Glomerular endothelial cell (primary cell): ENCODE measurements around the gene ANKRD23. TPM values are rescaled to one million over a fixed set of nuclear protein-coding genes. Genes with fewer than 3 reads are reported as not detected.
"Not testable (repeated sequence)": the region's sequence is repeated elsewhere in the genome, so short reads cannot be mapped to it uniquely, and the experiment has no call there.

ENCODE experiments used
- DNase-seq: peaks from one replicate; pipeline ENCODE4 v3.0.0-alpha.2; 2011; ENCODE audit warnings: low read depth, low spot score; ENCODE audit errors: extremely low read depth
- total RNA-seq: library from RNA; depleted of rRNA; stranded (reverse); fragments of >200 nt; gene quantifications from 2 replicates; pipeline ENCODE4 v1.2.3, GENCODE V29; 2015

Gene ANKRD23
- total RNA-seq, 1 donor from 2014 or later = 1.6 TPM

DNA sequence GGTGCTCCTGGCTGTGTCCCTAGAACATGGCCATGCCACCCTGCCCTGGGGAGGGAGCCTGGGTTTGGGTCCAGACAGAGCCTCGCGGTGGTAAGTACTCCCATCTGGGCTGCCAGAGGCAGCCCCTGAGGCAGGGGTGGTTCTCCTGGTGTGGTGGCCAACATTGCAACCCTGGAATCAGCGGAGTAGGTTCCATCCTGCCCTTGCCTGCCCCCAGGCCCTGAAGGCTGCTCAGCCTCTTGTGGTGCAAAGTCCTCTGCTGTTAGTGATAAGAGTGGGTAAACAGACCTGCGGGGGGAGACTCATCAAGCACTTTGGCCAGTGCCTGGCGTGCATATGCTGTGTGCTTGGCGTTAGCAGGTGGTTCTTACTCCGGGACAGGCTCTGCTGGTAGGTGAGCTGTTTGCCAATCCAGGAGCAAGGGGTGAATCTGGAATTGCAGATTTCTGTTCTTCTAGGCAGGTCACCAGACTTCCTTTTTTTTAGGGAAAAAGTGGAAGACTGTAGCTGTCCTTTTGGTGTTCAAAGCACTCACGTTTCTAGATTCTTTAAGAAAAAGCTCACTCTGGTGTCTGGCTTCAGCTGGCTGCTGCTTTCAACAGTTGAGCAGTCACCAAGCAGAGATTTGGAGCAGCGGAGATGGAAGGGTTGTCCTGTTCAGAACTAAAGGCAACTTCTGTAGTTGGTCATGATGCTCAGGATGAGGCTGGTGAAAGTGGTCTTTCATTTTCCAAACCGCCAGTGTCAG lies 24.5 kb downstream of the ANKRD23 start:
- no peak for DNase-seq

DNA sequence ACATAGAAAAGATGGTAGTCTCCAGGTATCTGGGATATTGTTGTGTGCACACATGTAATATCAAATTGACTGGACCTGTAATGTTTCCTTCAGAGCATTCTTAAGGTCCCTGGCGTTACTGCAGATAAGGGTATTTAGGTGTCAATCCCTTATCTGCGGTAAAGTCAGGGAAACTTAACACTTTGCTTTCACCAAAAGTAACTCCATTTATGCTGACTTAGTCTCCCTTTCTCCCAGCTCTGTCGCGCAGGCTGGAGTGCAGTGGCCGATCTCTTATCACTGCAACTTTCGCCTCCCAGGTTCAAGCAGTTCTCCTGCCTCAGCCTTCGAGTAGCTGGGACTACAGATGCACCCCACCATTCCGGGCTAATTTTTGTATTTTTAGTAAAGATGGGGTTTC lies 25.9 kb downstream of the ANKRD23 start:
- no peak for DNase-seq

DNA sequence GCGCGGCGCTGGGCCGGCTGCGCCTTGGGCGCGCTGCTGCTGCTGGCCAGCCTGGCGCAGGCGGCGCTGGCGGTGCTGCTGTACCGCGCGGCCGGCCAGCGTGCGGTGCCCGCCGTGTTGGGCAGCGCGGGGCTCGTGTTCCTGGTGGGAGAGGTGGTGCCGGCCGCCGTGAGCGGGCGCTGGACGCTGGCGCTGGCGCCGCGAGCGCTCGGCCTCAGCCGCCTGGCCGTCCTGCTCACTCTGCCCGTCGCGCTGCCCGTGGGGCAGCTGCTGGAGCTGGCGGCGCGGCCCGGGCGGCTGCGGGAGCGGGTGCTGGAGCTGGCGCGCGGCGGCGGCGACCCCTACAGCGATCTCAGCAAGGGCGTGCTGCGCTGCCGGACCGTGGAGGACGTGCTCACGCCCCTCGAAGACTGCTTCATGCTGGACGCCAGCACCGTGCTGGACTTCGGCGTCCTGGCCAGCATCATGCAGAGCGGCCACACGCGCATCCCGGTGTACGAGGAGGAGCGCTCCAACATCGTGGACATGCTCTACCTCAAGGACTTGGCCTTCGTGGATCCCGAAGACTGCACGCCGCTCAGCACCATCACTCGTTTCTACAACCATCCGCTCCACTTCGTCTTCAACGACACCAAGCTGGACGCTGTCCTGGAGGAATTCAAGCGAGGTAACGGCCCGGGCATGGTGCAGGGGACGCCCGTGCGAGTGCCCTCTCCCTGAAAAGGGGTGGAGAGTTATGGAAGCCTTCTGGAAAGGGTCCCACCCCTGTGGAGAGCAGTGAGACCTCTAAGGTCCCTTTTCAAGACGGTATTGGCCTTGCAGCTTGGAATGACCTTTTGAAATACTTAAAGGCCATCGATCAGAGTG lies 26.8 kb downstream of the ANKRD23 start:
- no peak for DNase-seq

DNA sequence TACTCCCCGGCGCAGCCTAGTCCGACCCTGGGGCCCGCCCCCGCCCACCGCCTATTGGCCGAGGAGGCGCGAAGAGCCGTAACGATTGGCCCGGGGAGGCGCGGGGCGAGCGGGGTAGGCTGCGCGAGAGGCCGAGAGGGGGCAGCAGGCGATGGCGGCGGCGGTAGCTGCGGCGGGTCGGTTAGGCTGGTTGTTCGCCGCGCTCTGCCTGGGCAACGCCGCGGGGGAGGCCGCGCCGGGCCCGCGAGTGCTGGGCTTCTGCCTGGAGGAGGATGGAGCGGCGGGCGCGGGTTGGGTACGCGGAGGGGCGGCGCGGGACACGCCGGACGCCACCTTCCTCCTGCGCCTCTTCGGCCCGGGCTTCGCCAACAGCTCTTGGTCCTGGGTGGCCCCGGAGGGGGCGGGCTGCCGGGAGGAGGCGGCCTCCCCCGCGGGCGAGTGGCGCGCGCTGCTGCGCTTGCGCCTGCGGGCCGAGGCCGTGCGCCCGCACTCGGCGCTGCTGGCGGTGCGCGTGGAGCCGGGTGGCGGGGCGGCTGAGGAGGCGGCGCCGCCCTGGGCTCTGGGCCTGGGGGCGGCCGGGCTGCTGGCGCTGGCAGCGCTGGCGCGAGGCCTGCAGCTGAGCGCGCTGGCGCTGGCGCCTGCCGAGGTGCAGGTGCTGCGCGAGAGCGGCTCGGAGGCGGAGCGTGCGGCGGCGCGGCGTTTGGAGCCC lies 27.5 kb downstream of the ANKRD23 start, which contains the start of gene CNNM3:
Gene CNNM3 (plus strand): TSS at position 142 of the 709 bp plus-strand sequence. CDS start 10 bp downstream, at position 152.
- DNase-seq = no peak

DNA sequence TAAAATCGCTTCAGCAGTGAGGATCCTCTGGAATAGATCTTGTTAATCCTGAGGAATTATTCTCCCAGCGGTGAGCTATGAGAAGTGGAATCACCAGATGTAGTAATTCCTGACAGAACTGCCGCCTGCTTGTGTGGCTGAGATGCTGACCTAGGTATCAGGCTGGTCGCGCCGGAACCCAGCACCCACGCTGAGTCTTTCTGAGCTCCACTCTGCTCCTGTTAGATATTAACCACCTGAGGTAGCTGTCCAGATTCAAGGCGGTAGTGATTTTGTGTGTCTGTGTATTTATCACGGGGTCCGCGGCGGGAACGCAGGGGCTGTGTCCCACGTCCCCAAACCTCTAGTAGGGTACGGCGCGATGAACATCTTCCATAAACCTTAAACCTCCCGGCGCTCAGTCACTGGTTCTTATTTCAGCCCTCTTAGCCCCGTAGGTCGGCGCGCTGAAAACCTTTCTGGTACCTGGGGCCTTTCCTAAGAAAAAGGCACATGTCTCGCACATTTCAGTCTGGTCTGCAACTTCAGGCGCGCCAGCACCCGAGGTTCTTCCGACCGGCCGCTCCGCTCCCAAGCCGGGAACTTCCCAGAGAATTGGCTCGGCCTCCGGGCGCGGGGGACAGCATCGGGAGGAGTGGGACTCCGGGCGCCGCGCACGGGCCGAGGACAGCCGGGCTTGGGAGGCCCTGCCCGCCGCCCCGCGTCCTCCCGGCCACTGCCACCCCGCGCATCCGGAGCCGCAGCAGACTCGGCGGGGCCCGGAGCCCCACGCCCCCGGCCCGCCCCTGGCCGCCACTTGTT lies 28.3 kb downstream of the ANKRD23 start:
- DNase-seq = no peak

DNA sequence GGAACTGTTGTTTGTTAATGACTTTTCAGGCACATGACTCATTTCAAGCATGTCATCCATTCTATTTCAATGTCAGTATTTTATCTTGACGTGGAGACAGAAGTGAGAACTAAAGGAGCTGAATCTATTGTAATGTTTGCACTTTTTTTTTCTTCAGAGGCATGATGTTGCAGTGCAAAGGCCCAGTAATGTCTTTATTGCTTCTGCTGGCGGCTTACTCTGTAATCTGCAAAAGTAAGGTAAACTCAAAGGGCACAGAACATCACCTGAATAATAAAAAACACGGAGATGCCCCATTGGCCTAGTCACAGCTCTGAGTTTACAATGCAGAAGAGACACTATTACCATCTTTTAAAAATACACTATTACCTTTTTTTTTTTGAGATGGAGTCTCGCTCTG lies 30.2 kb downstream of the ANKRD23 start:
- no peak for DNase-seq

DNA sequence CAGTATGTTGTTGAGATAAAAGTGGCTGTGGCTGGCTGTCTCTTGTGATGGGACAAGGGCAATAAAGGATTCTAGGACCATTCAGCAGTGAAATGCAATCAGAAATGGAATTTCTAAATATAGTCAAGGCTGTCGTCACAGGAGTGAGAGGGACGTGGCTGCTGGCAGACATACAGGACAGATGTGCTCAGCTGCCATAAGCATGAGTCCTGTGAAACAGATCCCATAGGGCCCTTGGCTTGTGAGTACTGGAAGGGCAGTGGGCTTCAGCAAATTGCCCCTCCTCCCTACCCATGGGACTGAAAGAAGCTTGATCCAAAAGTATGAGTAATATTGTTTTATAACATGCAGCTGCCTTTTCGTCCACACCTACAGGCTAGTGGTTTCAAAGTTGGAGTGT lies 31.9 kb downstream of the ANKRD23 start:
- DNase-seq = no peak

- no peak for DNase-seq
Observed at GRCh38 chr2:96810783-96811192, 33.0 kb downstream of the ANKRD23 start.

DNA sequence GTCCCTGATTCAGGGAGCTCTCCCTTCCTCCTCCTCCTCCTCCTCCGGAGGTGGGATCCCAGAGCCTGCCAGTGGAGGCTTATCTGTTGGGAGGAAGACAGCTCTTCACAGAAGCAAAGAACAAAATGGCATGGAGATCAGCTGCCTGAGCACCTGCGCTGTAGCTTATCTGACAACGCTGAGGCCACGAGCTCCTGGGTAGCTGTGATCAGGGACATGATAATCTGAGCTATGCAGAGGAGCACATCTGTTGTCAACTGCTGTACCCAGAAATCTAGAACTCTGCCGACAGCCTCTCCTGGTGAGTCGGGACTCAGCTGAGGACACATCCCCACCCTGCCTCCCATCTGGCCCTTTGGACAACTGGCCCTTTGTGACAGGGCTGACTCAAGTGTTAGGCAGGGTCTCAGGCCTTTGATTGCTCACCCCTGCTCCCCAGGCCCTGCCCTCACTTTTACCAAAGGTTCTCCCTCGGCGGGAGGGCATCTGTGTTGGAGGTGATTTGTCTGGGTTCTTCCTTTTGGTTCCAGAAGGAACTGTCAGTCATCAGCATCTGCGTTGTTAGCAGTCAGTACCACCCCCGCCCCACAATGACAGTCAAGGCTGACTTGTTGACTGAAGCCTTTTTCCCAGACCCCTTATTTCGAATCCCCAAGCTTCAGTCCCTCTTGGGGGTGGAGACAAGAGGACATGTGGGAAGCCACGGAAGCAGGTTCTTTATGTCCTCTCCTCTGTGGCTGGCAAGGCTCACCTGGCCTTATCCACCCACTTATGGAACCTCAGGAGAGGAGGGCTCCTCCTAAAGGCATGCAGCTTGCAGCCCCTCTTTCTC lies 33.7 kb downstream of the ANKRD23 start:
- DNase-seq = no peak

GRCh38 chr2:96809216-96809882 lies 34.5 kb downstream of the ANKRD23 start:
- DNase-seq = no peak

DNA sequence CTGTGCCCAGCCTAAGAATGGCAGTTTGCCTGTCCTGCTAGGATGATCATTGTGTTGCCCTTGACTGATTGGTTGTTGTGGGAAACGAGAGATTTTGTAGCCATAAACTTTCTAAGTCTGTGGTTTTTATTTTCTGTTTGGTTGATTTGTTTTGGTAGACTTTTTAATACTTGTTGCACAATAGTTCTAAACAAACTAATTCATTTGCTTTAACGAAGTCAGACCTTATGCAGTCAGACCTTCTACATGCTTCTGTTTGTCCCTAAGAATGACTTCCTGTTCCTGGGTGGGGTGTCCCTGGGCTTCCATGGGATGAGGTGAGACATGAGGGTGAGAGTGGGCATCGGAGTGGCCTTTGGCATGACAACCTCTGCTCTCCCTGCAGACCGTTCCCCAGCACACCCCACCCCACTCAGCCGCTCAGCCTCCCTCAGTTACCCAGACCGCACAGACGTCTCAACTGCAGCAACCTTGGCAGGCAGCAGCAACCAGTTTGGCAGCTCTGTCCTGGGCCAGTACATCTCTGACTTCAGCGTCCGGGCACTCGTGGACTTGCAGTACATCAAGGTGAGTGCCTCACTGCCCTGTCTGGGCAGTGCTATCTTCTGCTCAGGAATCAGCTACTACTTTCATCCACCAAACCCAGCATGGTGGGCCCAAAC lies 35.5 kb downstream of the ANKRD23 start:
- no peak for DNase-seq

- no peak for DNase-seq
Observed at GRCh38 chr2:96807127-96807471, 36.7 kb downstream of the ANKRD23 start.

DNA sequence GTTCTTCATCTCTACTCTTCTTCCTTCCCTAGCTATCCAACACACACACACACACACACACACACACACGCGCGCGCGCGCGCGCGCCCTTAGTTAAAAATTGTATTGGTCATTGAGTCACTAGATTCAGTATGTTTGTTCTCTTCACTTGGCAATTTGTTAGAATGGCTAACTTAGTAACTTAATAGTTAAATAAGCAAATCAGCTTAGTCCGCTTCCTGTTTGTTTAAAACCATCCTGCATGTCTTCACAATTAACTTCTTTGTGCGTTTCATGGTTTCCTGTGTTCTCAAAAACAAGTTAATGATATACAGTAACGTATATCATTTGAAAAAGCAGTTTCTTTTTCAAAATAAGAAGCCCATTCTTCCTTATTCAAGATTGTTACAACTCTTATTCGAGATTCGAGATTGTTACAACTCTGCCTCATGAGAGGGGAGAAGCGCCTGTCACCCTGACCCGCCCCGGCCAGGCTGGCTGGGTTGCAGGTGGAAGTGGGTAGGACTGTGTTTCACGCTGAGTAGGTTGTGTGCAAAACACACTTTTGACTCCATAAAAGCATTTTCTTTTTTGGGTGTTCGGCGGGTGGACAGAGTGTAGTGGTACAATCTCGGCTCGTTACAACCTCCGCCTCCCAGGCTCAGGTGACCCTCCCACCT lies 37.2 kb downstream of the ANKRD23 start:
- DNase-seq = no peak

DNA sequence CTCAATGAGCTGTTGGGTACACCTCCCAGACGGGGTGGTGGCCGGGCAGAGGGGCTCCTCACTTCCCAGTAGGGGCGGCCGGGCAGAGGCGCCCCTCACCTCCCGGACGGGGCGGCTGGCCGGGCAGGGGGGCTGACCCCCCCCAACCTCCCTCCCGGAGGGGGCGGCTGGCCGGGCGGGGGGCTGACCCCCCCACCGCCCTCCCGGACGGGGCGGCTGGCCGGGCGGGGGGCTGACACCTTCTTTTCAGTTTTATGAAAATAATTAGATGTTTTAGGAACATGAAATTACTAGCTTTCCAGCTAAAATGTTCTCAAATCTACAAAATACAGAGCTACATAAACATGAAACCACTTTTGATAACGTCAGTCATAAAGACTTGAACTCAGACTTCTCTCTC lies 37.9 kb downstream of the ANKRD23 start:
- DNase-seq = not testable (repeated sequence)

GRCh38 chr2:96804986-96805385 lies 38.8 kb downstream of the ANKRD23 start:
- DNase-seq = no peak

DNA sequence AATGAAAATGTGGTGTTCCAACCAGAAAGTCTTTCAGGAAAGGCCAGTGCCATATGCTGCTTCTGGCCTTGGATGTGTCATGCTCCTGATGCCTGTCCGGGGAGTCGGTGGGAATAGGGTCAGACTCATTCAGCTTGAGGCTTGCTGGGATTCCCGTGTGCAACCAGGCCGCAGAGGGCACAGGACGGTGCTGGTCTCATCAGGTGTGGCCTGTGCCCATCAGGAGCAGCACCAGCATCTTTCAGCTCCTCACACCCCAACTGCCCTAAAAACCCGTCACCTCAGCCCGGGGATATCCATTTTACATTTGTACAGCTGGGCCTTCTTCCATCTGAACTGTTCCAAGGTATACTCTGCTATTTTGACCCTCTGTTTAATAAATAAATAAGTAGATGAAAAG lies 41.1 kb downstream of the ANKRD23 start:
- no peak for DNase-seq

DNA sequence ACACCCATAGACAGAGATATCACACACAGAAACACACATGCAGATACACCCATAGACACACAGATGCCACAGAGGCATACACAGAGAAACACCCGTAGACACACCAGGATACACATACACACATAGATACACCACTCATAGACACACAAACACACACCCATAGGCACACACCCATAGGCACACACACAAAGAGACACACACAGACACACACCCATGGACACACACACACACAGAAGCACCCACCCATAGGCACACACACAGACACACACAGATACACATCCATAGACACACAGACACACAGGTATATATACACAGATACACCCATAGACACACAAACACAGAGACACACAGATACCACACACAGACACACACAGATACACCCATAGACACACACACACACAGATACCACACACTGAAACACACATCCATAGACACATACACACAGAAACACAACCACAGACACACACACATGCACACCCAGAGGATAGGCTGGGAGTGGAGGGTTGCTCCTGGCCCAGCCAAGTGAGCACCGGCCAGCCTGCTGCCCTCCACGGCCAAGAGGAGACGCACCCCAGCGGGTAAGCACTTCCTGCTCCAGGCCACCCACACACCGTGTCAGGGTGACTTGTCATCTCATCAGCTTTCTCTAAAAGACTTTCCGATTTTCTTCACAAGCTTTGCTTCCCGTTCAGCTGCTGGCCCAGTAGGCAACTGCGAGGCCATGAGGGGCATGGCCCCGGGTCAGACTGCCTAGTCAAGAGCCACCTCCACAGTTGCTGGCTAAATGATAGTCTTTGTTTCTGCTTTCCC lies 41.8 kb downstream of the ANKRD23 start:
- no peak for DNase-seq
